Neural cell (in vitro differentiated cells): ENCODE data around the gene LCAT. TPM values are rescaled to one million over a fixed set of nuclear protein-coding genes. Genes with fewer than 3 reads are reported as not detected.

Experiments
- H2AFZ ChIP-seq: fragments of 200-600, 300-800 bp; sonication (generic), shearing (Covaris generic); 2 replicates; pipeline ENCODE4 v1.6.0; 2014; ENCODE audit warnings: low read depth, mild to moderate bottlenecking, antibody characterized with exemption, low read length, moderate library complexity
- H3F3A ChIP-seq: fragments of 200-600 bp; shearing (Covaris generic); 2 replicates; pipeline ENCODE4 v1.6.1; 2016; ENCODE audit warnings: mild to moderate bottlenecking, moderate library complexity, mixed read lengths, antibody characterized with exemption, low read length; ENCODE audit not compliant: insufficient read depth, poor library complexity, severe bottlenecking
- H3K27ac ChIP-seq: fragments of 200-600, 300-800 bp; sonication (generic), shearing (Covaris generic); 2 replicates; pipeline ENCODE4 v1.5.1; 2014; ENCODE audit warnings: mild to moderate bottlenecking, low read length, moderate library complexity
- H3K27me3 ChIP-seq: fragments of 300-800, 200-600 bp; sonication (generic), shearing (Covaris generic); 2 replicates; pipeline ENCODE4 v1.6.0; 2014; ENCODE audit warnings: mild to moderate bottlenecking, low read depth, low read length, moderate library complexity; ENCODE audit not compliant: insufficient read depth
- H3K36me3 ChIP-seq: fragments of 300-800, 200-600 bp; sonication (generic), shearing (Covaris generic); 2 replicates; pipeline ENCODE4 v1.5.1; 2014; ENCODE audit warnings: mild to moderate bottlenecking, antibody characterized with exemption, low read length, moderate library complexity; ENCODE audit not compliant: insufficient read depth
- H3K4me2 ChIP-seq: fragments of 300-800, 200-600 bp; sonication (generic), shearing (Covaris generic); 2 replicates; pipeline ENCODE4 v1.6.0; 2014; ENCODE audit warnings: mild to moderate bottlenecking, low read length
- H3K4me3 ChIP-seq: fragments of 300-800, 200-600 bp; sonication (generic), shearing (Covaris generic); 2 replicates; pipeline ENCODE4 v1.5.1; 2014; ENCODE audit warnings: mild to moderate bottlenecking, low read length, moderate library complexity
- H3K79me2 ChIP-seq: fragments of 200-600 bp; shearing (Covaris generic); replicated peaks from 2 replicates; pipeline ENCODE4 v1.6.0; 2014; ENCODE audit warnings: mild to moderate bottlenecking, low read length, moderate library complexity; ENCODE audit not compliant: insufficient read depth
- H3K9ac ChIP-seq: fragments of 300-800, 200-600 bp; sonication (generic), shearing (Covaris generic); 2 replicates; pipeline ENCODE4 v1.6.1; 2016; ENCODE audit warnings: mild to moderate bottlenecking, low read length, mixed read lengths
- H3K9me2 ChIP-seq: fragments of 200-600 bp; shearing (Covaris generic); 2 replicates; pipeline ENCODE4 v1.6.1; 2016; ENCODE audit warnings: mild to moderate bottlenecking, low read length, mixed read lengths; ENCODE audit not compliant: insufficient read depth
- H3K9me3 ChIP-seq: fragments of 200-600, 300-800 bp; sonication (generic), shearing (Covaris generic); 2 replicates; pipeline ENCODE4 v1.6.1; 2016; ENCODE audit warnings: mild to moderate bottlenecking, mixed run types, low read length, moderate library complexity, mixed read lengths
- H4K20me1 ChIP-seq: fragments of 200-600 bp; shearing (Covaris generic); 2 replicates; pipeline ENCODE4 v1.6.1; 2016; ENCODE audit warnings: mild to moderate bottlenecking, mixed run types; ENCODE audit not compliant: insufficient read depth
- EP300 ChIP-seq: fragments of 450-650 bp; conservative IDR thresholded peaks from 2 replicates; pipeline ENCODE4 v1.6.1; 2014; ENCODE audit warnings: antibody characterized with exemption, mild to moderate bottlenecking, moderate library complexity; ENCODE audit not compliant: poor library complexity, severe bottlenecking
- EZH2 ChIP-seq: fragments of 200-600, 300-800 bp; shearing (Covaris generic), sonication (generic); IDR thresholded peaks from 2 replicates; pipeline ENCODE4 v1.6.1; 2014; ENCODE audit warnings: antibody characterized with exemption, low read length, borderline replicate concordance, mild to moderate bottlenecking; ENCODE audit not compliant: insufficient read depth, poor library complexity, severe bottlenecking
- MXI1 ChIP-seq: fragments of 450-650 bp; conservative IDR thresholded peaks from 2 replicates; pipeline ENCODE4 v1.6.1; 2014; ENCODE audit warnings: antibody characterized with exemption, mild to moderate bottlenecking; ENCODE audit not compliant: poor library complexity, severe bottlenecking
- POLR2AphosphoS5 ChIP-seq: IDR thresholded peaks from 2 replicates; pipeline ENCODE4 v1.6.1; 2012
- RAD21 ChIP-seq: fragments of 450-650 bp; conservative IDR thresholded peaks from 2 replicates; pipeline ENCODE4 v1.6.1; 2014; ENCODE audit warnings: antibody characterized with exemption, mild to moderate bottlenecking, moderate library complexity
- SMC3 ChIP-seq: fragments of 450-650 bp; conservative IDR thresholded peaks from 2 replicates; pipeline ENCODE4 v1.6.1; 2014; ENCODE audit warnings: antibody characterized with exemption, mild to moderate bottlenecking, moderate library complexity; ENCODE audit not compliant: poor library complexity
- TAF1 ChIP-seq: IDR thresholded peaks from 2 replicates; pipeline ENCODE4 v1.6.1; 2012; ENCODE audit warnings: low read depth
- polyA plus RNA-seq: library from polyadenylated mRNA; depleted of rRNA; stranded (reverse); fragments of >200 nt; gene quantifications from 2 replicates; pipeline ENCODE4 v1.2.3, GENCODE V29; 2014
- TF ChIP-seq, protein P1 (sequence below): IDR thresholded peaks from 2 replicates; pipeline ENCODE4 v1.6.1; 2012; ENCODE audit warnings: borderline replicate concordance
- TF ChIP-seq, protein P2 (sequence below): fragments of 450-650 bp; IDR thresholded peaks from 2 replicates; pipeline ENCODE4 v1.5.1; 2014; ENCODE audit warnings: antibody characterized with exemption, mild to moderate bottlenecking, moderate library complexity; ENCODE audit not compliant: poor library complexity, severe bottlenecking

Gene LCAT
- polyA plus RNA-seq, 1 donor from 2014 or later: 0.32 TPM

DNA sequence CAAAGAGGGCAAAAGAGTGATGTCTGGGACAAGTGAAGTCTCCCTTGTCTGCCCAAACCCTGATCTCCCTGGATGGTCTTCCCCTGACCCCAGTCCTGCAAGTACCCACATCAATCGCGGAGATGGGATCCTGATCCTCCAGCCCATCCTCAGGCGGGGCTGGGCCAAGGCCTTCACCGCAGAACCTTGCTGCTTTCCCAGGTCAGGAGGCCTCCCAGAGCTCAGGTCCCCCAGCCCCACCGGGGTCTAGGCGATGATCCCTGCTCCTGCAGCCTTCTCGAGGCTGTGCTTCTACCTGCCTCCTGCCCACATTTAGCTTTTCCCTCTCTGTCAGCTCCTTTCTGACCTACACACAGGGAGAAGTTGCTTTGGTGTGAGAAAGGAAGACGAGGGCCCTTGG lies 18.2 kb upstream of the LCAT start:
- no peak overlapping the region for H3K4me2 ChIP-seq
- H3K27me3 ChIP-seq: peaks cover 2% of the 10 kb centered on the region
- no peak overlapping the region for H3K9ac ChIP-seq
- no peaks in the 10 kb centered on the region for H3K9me3 ChIP-seq
- H3K36me3 ChIP-seq: no peaks in the 10 kb centered on the region
- H3K9me2 ChIP-seq: no peaks in the 10 kb centered on the region
- H3F3A ChIP-seq: no peaks in the 10 kb centered on the region
- H3K79me2 ChIP-seq: no peaks in the 10 kb centered on the region
- TF ChIP-seq MXI1: no peak
- TF ChIP-seq, protein P1, sequence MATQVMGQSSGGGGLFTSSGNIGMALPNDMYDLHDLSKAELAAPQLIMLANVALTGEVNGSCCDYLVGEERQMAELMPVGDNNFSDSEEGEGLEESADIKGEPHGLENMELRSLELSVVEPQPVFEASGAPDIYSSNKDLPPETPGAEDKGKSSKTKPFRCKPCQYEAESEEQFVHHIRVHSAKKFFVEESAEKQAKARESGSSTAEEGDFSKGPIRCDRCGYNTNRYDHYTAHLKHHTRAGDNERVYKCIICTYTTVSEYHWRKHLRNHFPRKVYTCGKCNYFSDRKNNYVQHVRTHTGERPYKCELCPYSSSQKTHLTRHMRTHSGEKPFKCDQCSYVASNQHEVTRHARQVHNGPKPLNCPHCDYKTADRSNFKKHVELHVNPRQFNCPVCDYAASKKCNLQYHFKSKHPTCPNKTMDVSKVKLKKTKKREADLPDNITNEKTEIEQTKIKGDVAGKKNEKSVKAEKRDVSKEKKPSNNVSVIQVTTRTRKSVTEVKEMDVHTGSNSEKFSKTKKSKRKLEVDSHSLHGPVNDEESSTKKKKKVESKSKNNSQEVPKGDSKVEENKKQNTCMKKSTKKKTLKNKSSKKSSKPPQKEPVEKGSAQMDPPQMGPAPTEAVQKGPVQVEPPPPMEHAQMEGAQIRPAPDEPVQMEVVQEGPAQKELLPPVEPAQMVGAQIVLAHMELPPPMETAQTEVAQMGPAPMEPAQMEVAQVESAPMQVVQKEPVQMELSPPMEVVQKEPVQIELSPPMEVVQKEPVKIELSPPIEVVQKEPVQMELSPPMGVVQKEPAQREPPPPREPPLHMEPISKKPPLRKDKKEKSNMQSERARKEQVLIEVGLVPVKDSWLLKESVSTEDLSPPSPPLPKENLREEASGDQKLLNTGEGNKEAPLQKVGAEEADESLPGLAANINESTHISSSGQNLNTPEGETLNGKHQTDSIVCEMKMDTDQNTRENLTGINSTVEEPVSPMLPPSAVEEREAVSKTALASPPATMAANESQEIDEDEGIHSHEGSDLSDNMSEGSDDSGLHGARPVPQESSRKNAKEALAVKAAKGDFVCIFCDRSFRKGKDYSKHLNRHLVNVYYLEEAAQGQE: no peak
- TF ChIP-seq EP300: no peak
- no peak for TF ChIP-seq TAF1
- no peak for TF ChIP-seq POLR2AphosphoS5
- TF ChIP-seq SMC3: no peak
- TF ChIP-seq EZH2: no peak
- TF ChIP-seq, protein P2, sequence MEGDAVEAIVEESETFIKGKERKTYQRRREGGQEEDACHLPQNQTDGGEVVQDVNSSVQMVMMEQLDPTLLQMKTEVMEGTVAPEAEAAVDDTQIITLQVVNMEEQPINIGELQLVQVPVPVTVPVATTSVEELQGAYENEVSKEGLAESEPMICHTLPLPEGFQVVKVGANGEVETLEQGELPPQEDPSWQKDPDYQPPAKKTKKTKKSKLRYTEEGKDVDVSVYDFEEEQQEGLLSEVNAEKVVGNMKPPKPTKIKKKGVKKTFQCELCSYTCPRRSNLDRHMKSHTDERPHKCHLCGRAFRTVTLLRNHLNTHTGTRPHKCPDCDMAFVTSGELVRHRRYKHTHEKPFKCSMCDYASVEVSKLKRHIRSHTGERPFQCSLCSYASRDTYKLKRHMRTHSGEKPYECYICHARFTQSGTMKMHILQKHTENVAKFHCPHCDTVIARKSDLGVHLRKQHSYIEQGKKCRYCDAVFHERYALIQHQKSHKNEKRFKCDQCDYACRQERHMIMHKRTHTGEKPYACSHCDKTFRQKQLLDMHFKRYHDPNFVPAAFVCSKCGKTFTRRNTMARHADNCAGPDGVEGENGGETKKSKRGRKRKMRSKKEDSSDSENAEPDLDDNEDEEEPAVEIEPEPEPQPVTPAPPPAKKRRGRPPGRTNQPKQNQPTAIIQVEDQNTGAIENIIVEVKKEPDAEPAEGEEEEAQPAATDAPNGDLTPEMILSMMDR: no peak
- TF ChIP-seq RAD21: no peak
- no peak overlapping the region for H2AFZ ChIP-seq
- H3K4me3 ChIP-seq: no peak overlapping the region
- no peak overlapping the region for H3K27ac ChIP-seq
- H4K20me1 ChIP-seq: no peaks in the 10 kb centered on the region

DNA sequence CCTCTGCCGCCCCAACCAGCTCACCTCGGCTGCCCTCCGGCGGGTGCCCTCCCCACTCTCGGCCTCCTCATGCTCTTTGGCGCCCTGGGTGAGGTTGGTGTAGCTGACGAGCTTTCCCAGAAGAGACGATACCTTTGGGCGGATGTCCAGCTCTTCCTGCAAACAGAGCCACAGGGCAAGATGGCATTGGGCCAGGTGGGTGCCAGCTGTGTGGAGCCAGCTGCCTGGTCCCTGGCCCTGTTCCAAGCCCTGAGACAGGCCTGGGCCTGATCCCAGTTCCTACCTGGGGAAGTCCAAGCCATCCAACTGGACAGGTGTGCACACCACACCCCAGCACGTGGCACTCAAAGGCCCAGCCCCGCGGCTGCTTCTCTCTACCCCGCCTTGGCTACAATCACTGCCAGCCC lies 17.6 kb upstream of the LCAT start:
- H3K27ac ChIP-seq: no peak overlapping the region
- no peaks in the 10 kb centered on the region for H3K9me2 ChIP-seq
- H3K36me3 ChIP-seq: no peaks in the 10 kb centered on the region
- no peaks in the 10 kb centered on the region for H3F3A ChIP-seq
- H3K9ac ChIP-seq: no peak overlapping the region
- H2AFZ ChIP-seq: no peak overlapping the region
- no peak overlapping the region for H3K4me3 ChIP-seq
- TF ChIP-seq TAF1 (no peak), EZH2 (no peak), SMC3 (no peak), EP300 (no peak)
- TF ChIP-seq, protein P1: no peak
- TF ChIP-seq, protein P2: no peak
- H4K20me1 ChIP-seq: no peaks in the 10 kb centered on the region
- H3K4me2 ChIP-seq: no peak overlapping the region
- no peaks in the 10 kb centered on the region for H3K27me3 ChIP-seq
- H3K9me3 ChIP-seq: no peaks in the 10 kb centered on the region
- H3K79me2 ChIP-seq: no peaks in the 10 kb centered on the region
